Amygdala (tissue), 56 donors: ENCODE data around the gene ARMC5.
"Not testable (repeated sequence)": the region's sequence is repeated elsewhere in the genome, so short reads cannot be mapped to it uniquely, and the experiment has no call there.

Experiments
- DNase-seq, 56 donors: peaks; one replicate each; lab custom pipeline; 2025; lab: John Stamatoyannopoulos, UW

Gene ARMC5, protein sequence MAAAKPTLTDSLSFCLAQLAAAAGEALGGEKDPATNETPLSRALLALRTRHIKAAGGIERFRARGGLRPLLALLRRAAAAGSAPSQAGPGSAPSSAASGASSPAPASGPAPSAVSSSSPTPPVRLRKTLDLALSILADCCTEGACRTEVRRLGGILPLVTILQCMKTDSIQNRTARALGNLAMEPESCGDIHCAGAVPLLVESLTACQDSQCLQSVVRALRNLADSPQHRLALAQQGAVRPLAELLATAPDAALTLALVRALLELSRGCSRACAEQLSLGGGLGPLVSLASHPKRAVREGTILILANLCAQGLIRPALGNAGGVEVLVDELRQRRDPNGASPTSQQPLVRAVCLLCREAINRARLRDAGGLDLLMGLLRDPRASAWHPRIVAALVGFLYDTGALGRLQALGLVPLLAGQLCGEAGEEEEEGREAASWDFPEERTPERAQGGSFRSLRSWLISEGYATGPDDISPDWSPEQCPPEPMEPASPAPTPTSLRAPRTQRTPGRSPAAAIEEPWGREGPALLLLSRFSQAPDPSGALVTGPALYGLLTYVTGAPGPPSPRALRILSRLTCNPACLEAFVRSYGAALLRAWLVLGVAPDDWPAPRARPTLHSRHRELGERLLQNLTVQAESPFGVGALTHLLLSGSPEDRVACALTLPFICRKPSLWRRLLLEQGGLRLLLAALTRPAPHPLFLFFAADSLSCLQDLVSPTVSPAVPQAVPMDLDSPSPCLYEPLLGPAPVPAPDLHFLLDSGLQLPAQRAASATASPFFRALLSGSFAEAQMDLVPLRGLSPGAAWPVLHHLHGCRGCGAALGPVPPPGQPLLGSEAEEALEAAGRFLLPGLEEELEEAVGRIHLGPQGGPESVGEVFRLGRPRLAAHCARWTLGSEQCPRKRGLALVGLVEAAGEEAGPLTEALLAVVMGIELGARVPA

GRCh38 chr16:31458844-31459686 is at the start of gene ARMC5:
Gene ARMC5 (plus strand): TSS chr16:31459501. CDS start chr16:31459525, 24 bp downstream.
- DNase-seq: peak; percentile 88 to 99 (median 97)

- no peak for DNase-seq
These were observed 49.2 kb upstream of the ARMC5 start for GRCh38 chr16:31410082-31410481.

DNA sequence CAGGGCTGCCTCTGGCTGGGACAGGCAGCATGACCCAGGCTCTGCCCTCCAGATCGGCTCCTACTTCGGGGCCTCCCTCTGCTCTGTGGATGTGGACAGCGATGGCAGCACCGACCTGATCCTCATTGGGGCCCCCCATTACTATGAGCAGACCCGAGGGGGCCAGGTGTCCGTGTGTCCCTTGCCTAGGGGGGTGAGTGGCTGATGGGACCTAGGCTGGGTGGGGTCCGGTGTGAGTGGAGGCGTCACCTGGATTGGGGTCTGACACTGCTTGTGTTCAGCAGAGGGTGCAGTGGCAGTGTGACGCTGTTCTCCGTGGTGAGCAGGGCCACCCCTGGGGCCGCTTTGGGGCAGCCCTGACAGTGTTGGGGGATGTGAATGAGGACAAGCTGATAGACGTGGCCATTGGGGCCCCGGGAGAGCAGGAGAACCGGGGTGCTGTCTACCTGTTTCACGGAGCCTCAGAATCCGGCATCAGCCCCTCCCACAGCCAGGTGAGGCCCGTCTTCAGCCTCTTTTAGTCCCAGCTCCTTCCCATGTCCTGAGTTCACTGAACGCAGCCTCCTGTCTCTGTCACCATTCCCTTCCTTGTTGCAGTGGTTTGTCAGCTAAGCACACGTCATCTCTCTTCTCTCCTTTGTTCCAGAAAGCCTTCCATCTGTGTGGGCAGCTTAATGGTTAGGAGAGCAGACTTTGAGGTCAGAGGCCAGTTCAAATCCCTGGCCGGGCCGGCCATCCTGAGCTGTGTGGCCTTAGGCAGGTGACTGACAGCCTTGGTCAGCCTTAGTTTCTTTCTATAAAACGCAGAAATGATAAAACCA is 48.1 kb upstream of the ARMC5 start:
- DNase-seq: no peak

GRCh38 chr16:31412750-31413149 is 46.6 kb upstream of the ARMC5 start:
- no peak for DNase-seq

GRCh38 chr16:31413381-31413780 is 45.9 kb upstream of the ARMC5 start:
- DNase-seq: no peak

- DNase-seq: no peak
These were observed 45.4 kb upstream of the ARMC5 start for GRCh38 chr16:31413943-31414342.

- DNase-seq: no peak
These were observed 44.6 kb upstream of the ARMC5 start for GRCh38 chr16:31414706-31415105.

DNA sequence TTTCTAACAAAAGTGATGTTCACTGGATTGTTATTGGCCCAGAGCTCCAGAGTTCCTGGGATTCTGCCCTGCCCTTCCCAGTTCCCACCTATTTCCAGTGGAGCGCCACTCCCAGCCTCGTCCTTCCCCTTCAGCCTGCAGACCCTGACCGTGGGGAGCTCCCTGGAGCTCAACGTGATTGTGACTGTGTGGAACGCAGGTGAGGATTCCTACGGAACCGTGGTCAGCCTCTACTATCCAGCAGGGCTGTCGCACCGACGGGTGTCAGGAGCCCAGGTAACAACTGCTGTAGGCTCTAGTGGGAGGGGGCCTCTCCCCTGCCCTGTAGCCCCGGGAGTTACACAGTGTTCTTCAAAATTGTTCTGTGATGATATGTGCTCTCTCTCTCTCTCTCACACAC is 42.9 kb upstream of the ARMC5 start:
- no peak for DNase-seq

DNA sequence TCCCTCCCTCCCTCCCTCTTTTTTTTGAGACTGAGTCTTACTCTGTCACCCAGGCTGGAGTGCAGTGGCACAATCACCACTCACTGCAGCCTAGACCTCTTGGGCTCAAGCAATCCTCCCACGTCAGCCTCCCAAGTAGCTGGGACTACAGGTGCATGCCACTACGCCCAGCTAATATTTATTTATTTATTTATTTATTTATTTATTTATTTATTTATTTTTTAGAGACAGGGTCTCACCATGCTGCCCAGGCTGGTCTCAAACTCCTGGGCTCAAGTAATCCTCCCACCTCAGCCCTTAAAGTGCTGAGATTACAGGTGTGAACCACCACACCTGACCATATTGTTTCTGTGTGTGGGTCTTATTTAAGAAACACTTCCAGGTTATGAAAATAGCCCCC is 42.3 kb upstream of the ARMC5 start:
- DNase-seq: not testable (repeated sequence)

DNA sequence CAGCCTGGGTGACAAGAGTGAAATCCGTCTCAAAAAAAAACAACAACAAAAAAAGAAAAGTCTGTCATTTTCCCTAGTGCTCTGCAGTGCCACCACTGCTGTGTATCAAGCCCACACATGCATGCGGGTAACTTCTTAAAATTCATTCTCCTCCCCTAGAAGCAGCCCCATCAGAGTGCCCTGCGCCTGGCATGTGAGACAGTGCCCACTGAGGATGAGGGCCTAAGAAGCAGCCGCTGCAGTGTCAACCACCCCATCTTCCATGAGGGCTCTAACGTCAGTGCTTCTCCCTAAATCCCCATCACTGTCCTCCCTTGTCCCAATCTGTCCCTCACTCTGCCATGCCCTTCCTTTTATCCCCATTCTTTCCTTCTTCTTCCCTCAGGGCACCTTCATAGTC is 41.4 kb upstream of the ARMC5 start:
- DNase-seq: no peak

GRCh38 chr16:31420037-31420436 is 39.3 kb upstream of the ARMC5 start:
- DNase-seq: no peak

- no peak for DNase-seq
These were observed 37.7 kb upstream of the ARMC5 start for GRCh38 chr16:31421587-31421986.

DNA sequence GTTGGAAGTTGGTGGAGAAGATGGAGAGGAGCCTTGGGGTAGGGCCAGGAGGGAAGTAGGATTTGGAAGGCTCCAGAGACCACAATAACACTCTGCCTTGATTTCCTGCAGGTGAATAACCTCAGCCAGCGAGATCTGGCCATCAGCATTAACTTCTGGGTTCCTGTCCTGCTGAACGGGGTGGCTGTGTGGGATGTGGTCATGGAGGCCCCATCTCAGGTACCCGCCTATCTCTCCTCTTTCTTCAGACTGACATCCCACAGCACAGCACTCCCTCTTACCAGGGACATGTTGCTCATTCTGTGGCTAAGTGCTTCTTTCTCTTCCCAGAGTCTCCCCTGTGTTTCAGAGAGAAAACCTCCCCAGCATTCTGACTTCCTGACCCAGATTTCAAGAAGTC is 36.1 kb upstream of the ARMC5 start:
- no peak for DNase-seq

DNA sequence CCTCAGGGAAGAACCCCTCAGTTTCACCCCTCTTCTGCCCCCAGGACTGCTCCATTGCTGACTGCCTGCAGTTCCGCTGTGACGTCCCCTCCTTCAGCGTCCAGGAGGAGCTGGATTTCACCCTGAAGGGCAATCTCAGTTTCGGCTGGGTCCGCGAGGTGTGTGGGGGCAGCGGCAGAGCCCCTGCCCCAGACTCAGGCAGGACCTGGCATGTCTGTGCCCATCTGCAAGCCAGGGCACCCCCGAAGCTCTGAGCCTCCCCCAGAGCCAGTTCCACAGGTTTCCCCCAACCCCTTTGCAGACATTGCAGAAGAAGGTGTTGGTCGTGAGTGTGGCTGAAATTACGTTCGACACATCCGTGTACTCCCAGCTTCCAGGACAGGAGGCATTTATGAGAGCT is 35.5 kb upstream of the ARMC5 start:
- no peak for DNase-seq

GRCh38 chr16:31427441-31428278 is 31.6 kb upstream of the ARMC5 start:
- DNase-seq: peak in 40 of 56 donors; percentile 10 to 67 (median 34)

DNA sequence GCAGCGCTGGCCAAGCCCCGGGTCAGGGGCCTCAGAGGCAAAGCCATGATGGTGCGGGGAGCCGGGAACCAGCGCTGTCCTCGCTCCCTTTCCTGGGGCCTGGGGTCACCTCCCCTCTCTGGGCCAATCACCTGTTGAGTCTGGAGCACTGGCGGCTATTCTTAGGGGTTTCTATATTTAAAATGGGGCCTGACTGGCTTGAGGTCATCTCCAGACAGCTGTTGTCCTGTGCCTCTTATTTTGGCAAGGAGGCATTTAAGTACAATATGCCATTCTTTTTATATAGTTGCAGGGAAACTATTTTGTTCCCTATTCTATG is 31.1 kb upstream of the ARMC5 start, which contains the start of gene COX6A2:
COX6A2 (minus strand) TSS at position 82 of the 319 bp plus-strand sequence; CDS start at position 47, 35 bp downstream.
- DNase-seq: no peak

GRCh38 chr16:31428638-31429247 is 30.6 kb upstream of the ARMC5 start:
- no peak for DNase-seq

- DNase-seq: peak in 1 of 56 donors; percentile 6
These were observed 30.0 kb upstream of the ARMC5 start for GRCh38 chr16:31429314-31429713.
